PC-9 (cell line): ENCODE results near the gene MICB. TPM values are rescaled to one million over a fixed set of nuclear protein-coding genes. Genes with fewer than 3 reads are reported as not detected.

ENCODE experiments used
- BruUV-seq: library from RNA; stranded (reverse); fragments of 400-500 nt; replicated peaks from 2 replicates; lab custom pipeline; 2021; lab: Mats Ljungman, UMichigan
- CTCF ChIA-PET: fragments of 300-600 bp; sonication (Branson Sonifier 250); formaldehyde crosslinking; loops from one replicate; lab custom pipeline; 2022; ENCODE audit warnings: antibody characterized with exemption; lab: Charles Lee
- POLR2A ChIA-PET: fragments of 300-600 bp; sonication (Branson Sonifier 250); formaldehyde crosslinking; loops from one replicate; lab custom pipeline; 2022; ENCODE audit warnings: antibody characterized with exemption; ENCODE audit not compliant: unreplicated experiment; lab: Charles Lee
- DNase-seq, 2 experiments: peaks; one replicate each; pipeline versions ENCODE4 v3.0.0 to v3.0.0-alpha.2; 2015 to 2022; ENCODE audit warnings: mixed read lengths in 1 of 2
- H2AFZ ChIP-seq: fragments of 200-600 bp; sonication (generic); 2 replicates; pipeline ENCODE4 v1.8.1; 2017; ENCODE audit warnings: antibody characterized with exemption
- H3F3A ChIP-seq: fragments of 200-600 bp; sonication (generic); 2 replicates; pipeline ENCODE4 v1.8.1; 2017; ENCODE audit warnings: antibody characterized with exemption, mild to moderate bottlenecking, low read depth; ENCODE audit not compliant: insufficient read depth
- H3K27ac ChIP-seq: fragments of 200-600 bp; sonication (generic); 2 replicates; pipeline ENCODE4 v1.6.1; 2016; ENCODE audit warnings: mixed run types
- H3K27me3 ChIP-seq: fragments of 200-600 bp; sonication (generic); 2 replicates; pipeline ENCODE4 v1.6.1; 2016; ENCODE audit warnings: low read depth, mixed run types; ENCODE audit not compliant: insufficient read depth
- H3K36me3 ChIP-seq: fragments of 200-600 bp; sonication (generic); 2 replicates; pipeline ENCODE4 v1.6.1; 2016; ENCODE audit warnings: low read depth, mixed run types
- H3K4me1 ChIP-seq: fragments of 200-600 bp; sonication (generic); replicated peaks from 2 replicates; pipeline ENCODE4 v1.6.1; 2016; ENCODE audit warnings: mixed run types; ENCODE audit not compliant: insufficient read depth
- H3K4me2 ChIP-seq: fragments of 200-600 bp; sonication (generic); 2 replicates; pipeline ENCODE4 v1.6.1; 2017; ENCODE audit warnings: mixed run types
- H3K4me3 ChIP-seq: fragments of 200-600 bp; sonication (generic); 2 replicates; pipeline ENCODE4 v1.6.1; 2016; ENCODE audit warnings: mixed run types
- H3K79me2 ChIP-seq: fragments of 200-600 bp; sonication (generic); 2 replicates; pipeline ENCODE4 v1.6.1; 2017; ENCODE audit warnings: low read depth, mixed run types
- H3K9me2 ChIP-seq: fragments of 200-600 bp; sonication (generic); 2 replicates; pipeline ENCODE4 v1.8.1; 2017; ENCODE audit warnings: mild to moderate bottlenecking; ENCODE audit not compliant: insufficient read depth
- H3K9me3 ChIP-seq: fragments of 200-600 bp; sonication (generic); 2 replicates; pipeline ENCODE4 v1.8.1; 2016; ENCODE audit warnings: low read depth; ENCODE audit not compliant: insufficient read depth
- H4K20me1 ChIP-seq: fragments of 200-600 bp; sonication (generic); 2 replicates; pipeline ENCODE4 v1.8.1; 2017; ENCODE audit not compliant: insufficient read depth
- CTCF ChIP-seq: fragments of 200-600 bp; sonication (generic); conservative IDR thresholded peaks from 2 replicates; pipeline ENCODE4 v1.6.1; 2017; ENCODE audit warnings: mixed run types, antibody characterized with exemption, mild to moderate bottlenecking, moderate library complexity
- EZH2 ChIP-seq: fragments of 200-600 bp; sonication (generic); IDR thresholded peaks from 2 replicates; pipeline ENCODE4 v1.8.0; 2017; ENCODE audit warnings: antibody characterized with exemption, low read depth
- intact Hi-C: fragments of 100-400 bp; cut with micrococcal nuclease; formaldehyde crosslinking; loops from one replicate; pipeline ENCODE4 v1.10.0; 2022; ENCODE audit not compliant: unreplicated experiment
- total RNA-seq: library from RNA; stranded (reverse); gene quantifications from 2 replicates; pipeline ENCODE4 v1.2.3, GENCODE V29; 2021

The MICB gene
- total RNA-seq, 1 experiment from 2014 or later: 37.8 TPM

DNA sequence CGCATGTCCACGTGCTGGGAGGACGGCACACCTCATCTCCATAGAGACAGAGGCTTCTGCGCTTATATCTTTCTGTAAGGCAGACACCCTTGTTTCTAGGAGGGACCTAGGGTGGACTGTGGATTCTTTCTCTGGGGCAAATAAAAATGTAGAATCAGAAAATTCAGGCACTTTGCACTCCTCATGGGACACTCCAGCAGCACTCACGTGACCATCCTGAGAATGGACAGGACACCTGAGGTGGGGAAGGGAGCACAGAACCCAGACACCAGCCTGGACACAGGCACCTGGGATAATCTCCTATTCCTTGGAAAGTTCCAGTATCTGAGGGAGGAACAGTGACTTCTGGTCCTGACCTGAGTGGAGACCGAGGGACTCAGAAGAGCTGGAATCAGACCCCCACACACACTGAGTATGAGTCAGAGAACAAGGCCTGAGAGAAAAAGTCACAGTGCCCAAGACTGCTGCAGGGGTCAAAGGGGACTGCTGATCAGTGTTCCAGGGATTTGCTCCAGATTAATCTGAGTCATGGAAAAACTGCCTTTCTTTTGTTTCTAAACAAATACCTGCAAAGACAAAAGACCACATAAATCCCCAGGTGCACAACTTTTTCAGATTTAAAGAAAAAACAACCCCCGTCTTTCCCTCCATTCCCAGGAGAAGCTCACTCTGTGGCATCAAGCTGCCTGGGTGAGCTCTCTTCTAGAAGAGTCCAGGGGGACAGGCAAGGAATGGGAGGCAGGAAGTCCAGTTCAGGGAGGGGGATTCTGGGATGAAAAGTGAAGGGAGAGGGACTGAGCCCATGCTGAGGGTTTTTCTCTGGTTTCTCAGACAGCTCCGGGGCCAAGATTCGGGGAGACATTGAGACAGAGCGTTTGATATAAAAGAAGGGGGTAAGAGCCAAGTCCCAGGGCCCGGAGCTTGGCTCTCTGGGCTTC lies 35.6 kb upstream of the MICB start:
- BruUV-seq: TSS peak; percentile 44
- H3K27ac ChIP-seq: no peak overlapping the region

GRCh38 chr6:31462964-31463870 lies 34.7 kb upstream of the MICB start:
- H3K9me2 ChIP-seq: no peaks in the 10 kb centered on the region
- H3K4me3 ChIP-seq: peak overlapping the region; percentile 59
- peak; percentile 70 to 88 for DNase-seq
- H3K9me3 ChIP-seq: no peaks in the 10 kb centered on the region
- ChIA-PET POLR2A (interaction anchor here (0.5 to 0.7 kb wide), 11 partner anchors 11 to 849 kb away, joined by 3 to 8 read pairs (median 5); partner anchors contain the start of genes MICB, NELFE, SKIC2 and TCF19), CTCF (interaction anchor here (0.6 kb wide), 2 partner anchors 21 to 1194 kb away, joined by 4 to 8 read pairs; no protein-coding TSS in a partner anchor)
- H3K27ac ChIP-seq: no peak overlapping the region
- no peaks in the 10 kb centered on the region for H4K20me1 ChIP-seq
- no peaks in the 10 kb centered on the region for H3F3A ChIP-seq
- H3K27me3 ChIP-seq: peaks cover 3% of the 10 kb centered on the region; the same call in 1 of the 2 replicates
- BruUV-seq: TSS peak; percentile 77
- H3K36me3 ChIP-seq: no peaks in the 10 kb centered on the region
- TF ChIP-seq CTCF: no peak
- no peak for TF ChIP-seq EZH2
- peak overlapping the region; percentile 72 for H3K4me2 ChIP-seq
- peak overlapping the region; percentile 77 for H2AFZ ChIP-seq
- intact Hi-C loops: no loop called here
- H3K79me2 ChIP-seq: no peaks in the 10 kb centered on the region
- H3K4me1 ChIP-seq: peaks cover 6% of the 10 kb centered on the region; the same call in 1 of the 2 replicates

More for the DNA sequence above, 35.6 kb upstream of the MICB start:
- Histone ChIP-seq H3K4me2 (peak overlapping the region; percentile 72), H3K9me3 (no peaks in the 10 kb centered on the region), H3K9me2 (no peaks in the 10 kb centered on the region), H3K36me3 (no peaks in the 10 kb centered on the region), H3F3A (no peaks in the 10 kb centered on the region), H4K20me1 (no peaks in the 10 kb centered on the region), H3K4me3 (peak overlapping the region; percentile 59; the same call in 1 of the 2 replicates), H3K4me1 (peaks cover 6% of the 10 kb centered on the region; the same call in 1 of the 2 replicates), H2AFZ (peak overlapping the region; percentile 77), H3K79me2 (no peaks in the 10 kb centered on the region), H3K27me3 (no peaks in the 10 kb centered on the region)
- TF ChIP-seq EZH2 (no peak), CTCF (no peak)
- intact Hi-C loops: no loop called here
- ChIA-PET CTCF (interaction anchor here (0.6 kb wide), 3 partner anchors 20 to 1193 kb away, joined by 4 to 8 read pairs (median 5); partner anchors contain the start of gene MICA), POLR2A (interaction anchor here (0.5 to 0.7 kb wide), 11 partner anchors 11 to 848 kb away, joined by 3 to 8 read pairs (median 5); partner anchors contain the start of genes MICB, NELFE, SKIC2 and TCF19)
- no peak for DNase-seq
